ENCODE measurements around the gene OCEL1. TPM values are rescaled to one million over a fixed set of nuclear protein-coding genes. Genes with fewer than 3 reads are reported as not detected.
A peak's percentile ranks its signal among the peaks of the same experiment; 100 is the strongest.

The OCEL1 gene
- total RNA-seq, 2 experiments from 2014 or later, result 10.2 to 29.5 TPM

GRCh38 chr19:17260842-17261325 lies 34.9 kb downstream of the OCEL1 start:
- peak overlapping the region; percentile 39 for H3K27ac ChIP-seq (ENCODE audit: low read depth, low read length, poor library complexity, severe bottlenecking)
- peak; percentile 93 for DNase-seq (ENCODE audit: low spot score)
- CTCF ChIA-PET (ENCODE audit: unreplicated experiment), result no interaction called here
- peak overlapping the region; percentile 49 for H3K4me2 ChIP-seq (ENCODE audit: low read length)
- no peak overlapping the region for H3K4me3 ChIP-seq (ENCODE audit: low read depth, low read length, poor library complexity, severe bottlenecking)
- POLR2A ChIA-PET, result interaction anchor here (0.5 to 1.0 kb wide), 4 partner anchors 12 to 168 kb away, joined by 3 to 4 read pairs (median 3); partner anchors contain the start of gene ANKLE1
- no peaks in the 10 kb centered on the region for H3K36me3 ChIP-seq (ENCODE audit: insufficient read depth, low read length)
- no peaks in the 10 kb centered on the region for H3K9me2 ChIP-seq (ENCODE audit: insufficient read depth, low read length)
- peak overlapping the region; percentile 84 for H2AFZ ChIP-seq (ENCODE audit: low read length)
- no peaks in the 10 kb centered on the region for H3K9me3 ChIP-seq (ENCODE audit: low read length)
- TF ChIP-seq EZH2phosphoT487 (IDR thresholded peaks at IDR 0.05; ENCODE audit: borderline replicate concordance, low read depth, low read length), result no peak
- TF ChIP-seq, protein P1, sequence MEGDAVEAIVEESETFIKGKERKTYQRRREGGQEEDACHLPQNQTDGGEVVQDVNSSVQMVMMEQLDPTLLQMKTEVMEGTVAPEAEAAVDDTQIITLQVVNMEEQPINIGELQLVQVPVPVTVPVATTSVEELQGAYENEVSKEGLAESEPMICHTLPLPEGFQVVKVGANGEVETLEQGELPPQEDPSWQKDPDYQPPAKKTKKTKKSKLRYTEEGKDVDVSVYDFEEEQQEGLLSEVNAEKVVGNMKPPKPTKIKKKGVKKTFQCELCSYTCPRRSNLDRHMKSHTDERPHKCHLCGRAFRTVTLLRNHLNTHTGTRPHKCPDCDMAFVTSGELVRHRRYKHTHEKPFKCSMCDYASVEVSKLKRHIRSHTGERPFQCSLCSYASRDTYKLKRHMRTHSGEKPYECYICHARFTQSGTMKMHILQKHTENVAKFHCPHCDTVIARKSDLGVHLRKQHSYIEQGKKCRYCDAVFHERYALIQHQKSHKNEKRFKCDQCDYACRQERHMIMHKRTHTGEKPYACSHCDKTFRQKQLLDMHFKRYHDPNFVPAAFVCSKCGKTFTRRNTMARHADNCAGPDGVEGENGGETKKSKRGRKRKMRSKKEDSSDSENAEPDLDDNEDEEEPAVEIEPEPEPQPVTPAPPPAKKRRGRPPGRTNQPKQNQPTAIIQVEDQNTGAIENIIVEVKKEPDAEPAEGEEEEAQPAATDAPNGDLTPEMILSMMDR (conservative IDR thresholded peaks at IDR 0.05; ENCODE audit: low read length), result peak; percentile 95
- no peaks in the 10 kb centered on the region for H3K79me2 ChIP-seq (ENCODE audit: insufficient read depth, low read depth, low read length)
- no peaks in the 10 kb centered on the region for H4K20me1 ChIP-seq (ENCODE audit: insufficient read depth, low read length)
- H3K4me1 ChIP-seq (ENCODE audit: insufficient read depth, low read length, poor library complexity, severe bottlenecking), result peaks cover 37% of the 10 kb centered on the region
- no TSS peak for BruUV-seq (replicated peaks)
- intact Hi-C loops (cut with micrococcal nuclease; ENCODE audit: unreplicated experiment), result loop anchor here (1.0 kb wide), 1 partner anchor 21 kb away; no protein-coding TSS in a partner anchor

GRCh38 chr19:17262557-17262956 lies 36.5 kb downstream of the OCEL1 start:
- no peak for DNase-seq (ENCODE audit: low spot score)
- CTCF ChIA-PET (ENCODE audit: unreplicated experiment), result interaction anchor here (1.5 kb wide), 1 partner anchor 43 kb away, joined by 3 read pairs; no protein-coding TSS in a partner anchor
- no peak for TF ChIP-seq EZH2phosphoT487 (IDR thresholded peaks at IDR 0.05; ENCODE audit: borderline replicate concordance, low read depth, low read length)
- TF ChIP-seq, protein P1 (conservative IDR thresholded peaks at IDR 0.05; ENCODE audit: low read length), result no peak
- Histone ChIP-seq H4K20me1 (ENCODE audit: insufficient read depth, low read length) (no peaks in the 10 kb centered on the region), H3K4me1 (ENCODE audit: insufficient read depth, low read length, poor library complexity, severe bottlenecking) (peaks cover 46% of the 10 kb centered on the region), H3K36me3 (ENCODE audit: insufficient read depth, low read length) (no peaks in the 10 kb centered on the region), H3K79me2 (ENCODE audit: insufficient read depth, low read depth, low read length) (peaks cover 3% of the 10 kb centered on the region), H3K27ac (ENCODE audit: low read depth, low read length, poor library complexity, severe bottlenecking) (no peak overlapping the region), H3K4me2 (ENCODE audit: low read length) (no peak overlapping the region), H3K4me3 (ENCODE audit: low read depth, low read length, poor library complexity, severe bottlenecking) (no peak overlapping the region), H3K9me2 (ENCODE audit: insufficient read depth, low read length) (no peaks in the 10 kb centered on the region), H3K9me3 (ENCODE audit: low read length) (no peaks in the 10 kb centered on the region), H2AFZ (ENCODE audit: low read length) (no peak overlapping the region)
- no TSS peak for BruUV-seq (replicated peaks)
- POLR2A ChIA-PET, result interaction anchor here (0.6 to 0.9 kb wide), 2 partner anchors 14 to 302 kb away, joined by 3 read pairs; no protein-coding TSS in a partner anchor
- intact Hi-C loops (cut with micrococcal nuclease; ENCODE audit: unreplicated experiment), result no loop called here

All from OCI-LY7 (cell line).